ENCODE data around the gene TMEM131.
"Not testable (repeated sequence)": the region's sequence is repeated elsewhere in the genome, so short reads cannot be mapped to it uniquely, and the experiment has no call there.

TMEM131 gene

DNA sequence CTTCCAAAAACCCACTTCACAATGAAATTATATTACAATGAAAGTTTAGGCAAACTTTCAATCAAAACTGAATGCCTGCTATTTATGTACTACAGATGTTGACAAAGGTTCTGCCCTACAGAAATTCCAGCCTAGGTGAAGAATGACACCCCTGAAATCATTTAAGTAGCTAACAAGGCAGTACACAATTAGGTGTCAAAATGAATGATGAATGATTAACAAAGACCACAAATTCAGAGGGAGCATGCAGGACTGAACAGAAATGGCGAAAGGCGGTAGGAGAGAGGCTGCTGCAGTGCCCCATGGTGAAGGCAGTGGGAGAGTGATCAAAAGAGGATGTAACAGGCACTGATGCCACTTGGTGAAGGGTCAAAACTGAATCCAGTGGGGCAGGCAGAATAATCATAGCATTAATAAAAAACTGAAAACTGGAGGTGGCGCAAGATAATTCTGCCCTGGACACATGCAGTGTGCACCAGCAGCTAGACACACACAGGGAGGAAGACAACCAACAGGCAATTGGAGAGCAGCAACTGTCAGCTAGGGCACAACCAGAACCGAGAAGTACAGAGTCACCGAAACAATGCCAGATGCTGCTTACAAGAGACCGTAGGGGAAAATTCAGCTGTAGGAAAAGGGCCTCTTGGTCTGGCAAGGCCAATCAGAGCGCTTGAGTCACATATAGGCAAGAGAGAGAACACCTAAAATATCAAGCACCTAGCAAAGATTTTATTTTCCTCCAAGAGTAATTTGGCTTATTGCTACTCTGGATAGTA is 4.5 kb downstream of the TMEM131 start:
- DNase-seq = no peak

DNA sequence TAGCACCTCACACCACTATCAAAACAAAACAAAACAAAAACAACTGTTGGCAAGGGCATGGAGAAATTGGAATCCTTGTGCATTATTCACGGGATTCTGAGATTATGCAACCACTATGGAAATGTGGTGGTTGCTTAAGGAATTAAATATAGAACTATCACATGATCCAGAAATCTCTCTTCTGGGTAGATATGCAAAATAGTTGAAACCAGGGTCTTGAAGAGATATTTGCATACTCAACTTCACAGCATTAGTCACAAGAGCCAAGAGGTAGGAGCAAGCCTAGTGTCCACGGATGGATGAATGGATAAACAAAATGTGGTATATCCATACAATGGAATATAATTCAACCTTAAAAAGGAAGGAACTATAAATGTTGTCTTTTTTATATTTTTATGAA is 7.0 kb downstream of the TMEM131 start:
- no peak for DNase-seq

DNA sequence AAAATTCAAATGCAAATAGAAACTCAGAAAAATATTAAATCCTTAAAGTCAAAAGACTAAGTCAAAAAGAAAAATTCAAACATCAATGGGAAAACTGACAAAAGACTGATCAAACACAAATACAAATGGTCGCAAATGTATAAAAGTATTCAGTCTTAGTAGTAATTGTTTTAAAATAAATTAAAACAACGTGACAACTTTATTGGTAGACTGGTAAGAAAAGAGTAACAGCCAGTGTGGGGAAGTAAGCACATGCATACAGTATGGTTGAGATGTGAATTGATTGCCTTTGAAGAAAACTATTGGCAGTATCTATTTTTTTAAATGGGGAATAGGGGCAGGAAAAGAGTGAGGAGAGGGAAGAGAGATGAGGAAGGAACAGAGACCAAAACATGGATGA is 9.8 kb downstream of the TMEM131 start:
- no peak for DNase-seq

DNA sequence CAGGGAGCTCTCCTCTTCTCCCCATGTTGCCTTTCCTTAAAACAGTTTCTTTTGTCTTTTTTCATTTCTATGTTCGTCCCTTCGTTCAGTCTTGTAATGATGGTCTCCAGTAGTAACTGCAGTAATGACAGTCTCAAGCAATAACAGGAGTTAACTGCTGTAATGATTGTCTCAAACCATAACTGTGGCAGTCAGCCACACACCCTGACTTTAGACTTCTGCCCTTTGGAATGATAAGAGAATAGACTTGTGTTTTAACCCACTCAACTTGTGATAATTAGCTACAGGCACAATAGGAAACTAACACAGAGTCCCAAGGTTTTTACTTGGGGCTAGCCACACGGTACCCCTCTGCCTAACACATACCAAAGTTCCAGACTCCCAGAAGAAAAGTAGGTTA is 12.1 kb downstream of the TMEM131 start:
- no peak for DNase-seq

DNA sequence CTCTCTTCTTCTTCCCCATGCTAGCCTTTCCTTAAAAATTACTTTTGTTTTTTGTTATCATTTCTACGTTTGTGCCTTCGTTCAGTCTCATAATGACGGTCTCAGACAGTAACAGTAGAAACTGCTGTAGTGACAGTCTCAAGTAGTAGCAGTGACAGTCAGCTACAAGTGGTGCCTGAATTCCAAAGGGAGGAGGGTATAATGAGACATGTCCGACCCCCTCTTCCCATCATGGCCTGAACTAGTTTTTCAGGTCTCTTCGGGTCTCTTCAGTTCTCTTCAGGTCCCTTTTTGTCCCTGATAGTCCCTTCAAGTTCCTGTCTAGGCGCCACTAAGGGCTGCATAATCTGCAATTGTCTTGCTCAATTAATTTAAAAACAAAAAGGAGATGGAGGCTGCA is 12.6 kb downstream of the TMEM131 start:
- no peak for DNase-seq

DNA sequence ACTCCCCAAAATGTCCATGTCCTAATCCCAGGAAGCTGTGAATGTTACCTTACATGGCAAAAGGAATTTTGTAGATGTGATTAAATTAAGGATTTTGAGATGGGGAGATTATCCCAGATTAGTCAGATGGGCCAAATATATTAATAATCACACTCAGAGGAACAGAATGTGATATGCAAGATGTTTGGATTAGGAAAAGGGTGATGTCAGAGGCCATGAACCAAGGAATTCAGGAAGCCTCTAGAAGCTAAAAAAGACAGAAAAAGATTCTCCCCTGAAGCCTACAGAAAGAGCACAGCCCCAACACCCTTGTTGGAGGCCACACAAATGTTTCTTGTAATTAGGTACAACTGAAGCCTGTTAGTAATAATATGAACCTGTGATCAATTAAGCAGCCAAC is 13.1 kb downstream of the TMEM131 start:
- DNase-seq = no peak

DNA sequence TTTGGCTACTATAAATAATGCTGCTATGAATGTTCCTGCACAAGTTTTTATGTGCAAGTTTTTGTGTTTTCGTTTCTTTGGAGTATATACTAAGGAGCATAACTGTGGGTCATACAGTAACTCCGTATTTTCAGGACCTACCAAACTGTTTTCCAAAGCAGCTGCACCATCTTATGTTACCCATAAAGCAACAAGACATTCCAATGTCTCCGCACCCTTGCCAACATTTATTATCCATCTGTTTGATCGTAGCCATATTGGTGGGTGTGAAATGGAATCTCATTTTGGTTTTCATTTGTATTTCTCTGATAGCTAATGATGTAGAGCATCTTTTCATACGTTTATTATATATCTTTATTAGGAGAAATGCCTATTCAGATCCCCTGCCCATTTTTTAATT is 13.8 kb downstream of the TMEM131 start:
- no peak for DNase-seq

DNA sequence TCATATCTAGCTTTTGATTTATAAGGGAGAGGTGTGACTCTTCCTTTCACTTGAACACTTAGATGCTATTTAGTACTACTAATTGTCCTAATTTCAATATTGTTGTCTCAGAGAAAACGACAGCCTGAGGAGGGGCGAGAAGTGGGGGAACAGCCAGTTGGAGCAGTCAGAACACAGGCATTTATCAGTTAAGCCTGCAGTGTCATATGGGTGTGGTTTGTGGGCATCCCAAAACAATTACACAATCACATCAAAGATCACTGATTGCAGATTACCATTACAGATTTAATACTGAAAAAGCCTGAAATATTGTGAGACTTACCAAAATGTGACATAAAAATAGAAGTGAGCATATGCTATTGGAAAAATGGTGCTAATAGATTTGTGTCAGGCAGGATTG is 15.8 kb downstream of the TMEM131 start:
- no peak for DNase-seq

DNA sequence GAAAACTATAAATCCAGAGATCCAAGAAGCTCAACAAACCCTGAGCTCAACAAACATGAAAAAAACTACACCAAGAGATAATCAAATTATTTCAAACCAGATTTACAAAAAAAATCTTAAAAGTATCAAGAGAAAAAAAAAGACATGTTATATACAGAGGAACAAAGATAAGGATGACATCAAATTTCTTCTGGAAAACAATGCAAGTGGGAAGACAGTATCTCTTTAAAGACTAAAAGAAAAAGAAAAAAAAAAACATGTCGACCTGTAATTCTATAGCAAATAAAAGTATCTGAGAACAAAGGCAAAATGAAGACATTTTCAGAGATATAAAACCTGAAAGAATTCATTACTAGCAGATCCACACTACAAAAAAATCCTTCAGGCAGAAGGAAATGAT is 21.3 kb downstream of the TMEM131 start:
- DNase-seq = no peak

DNA sequence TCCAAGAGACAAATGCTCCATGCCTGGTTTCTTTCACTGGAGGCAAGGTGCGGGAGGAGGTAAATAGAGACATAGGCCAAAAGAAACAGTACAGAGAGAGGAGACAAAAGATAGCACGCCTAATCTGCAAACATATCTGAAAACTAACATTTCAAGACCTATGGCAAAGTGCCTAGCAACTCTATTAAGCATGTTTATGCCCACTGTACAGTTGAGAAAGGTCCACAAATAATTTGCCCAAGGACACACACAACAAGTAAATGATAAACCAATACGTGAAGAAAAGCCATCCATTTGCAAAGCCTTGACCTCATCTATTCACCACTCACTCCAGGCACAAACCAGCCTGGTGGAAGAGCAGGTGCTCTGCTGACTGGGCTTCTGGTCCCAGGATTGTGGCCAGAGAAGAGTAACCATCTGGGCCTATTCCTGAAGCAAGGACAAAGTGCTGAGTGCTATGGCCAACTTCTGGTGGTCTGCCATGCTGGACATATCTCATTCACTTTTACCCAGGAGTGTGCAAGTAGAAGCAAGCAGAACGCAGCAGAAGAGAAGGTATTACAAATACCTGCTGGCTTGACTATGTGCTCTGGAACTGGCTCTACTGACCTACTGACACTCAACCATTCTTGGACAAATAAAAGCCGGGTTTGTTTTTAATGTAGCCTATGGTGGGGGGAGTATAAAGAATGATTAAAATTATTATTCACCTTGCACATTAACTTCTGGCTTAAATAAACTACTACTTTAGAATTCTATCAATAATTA is 25.3 kb downstream of the TMEM131 start:
- DNase-seq = no peak

DNA sequence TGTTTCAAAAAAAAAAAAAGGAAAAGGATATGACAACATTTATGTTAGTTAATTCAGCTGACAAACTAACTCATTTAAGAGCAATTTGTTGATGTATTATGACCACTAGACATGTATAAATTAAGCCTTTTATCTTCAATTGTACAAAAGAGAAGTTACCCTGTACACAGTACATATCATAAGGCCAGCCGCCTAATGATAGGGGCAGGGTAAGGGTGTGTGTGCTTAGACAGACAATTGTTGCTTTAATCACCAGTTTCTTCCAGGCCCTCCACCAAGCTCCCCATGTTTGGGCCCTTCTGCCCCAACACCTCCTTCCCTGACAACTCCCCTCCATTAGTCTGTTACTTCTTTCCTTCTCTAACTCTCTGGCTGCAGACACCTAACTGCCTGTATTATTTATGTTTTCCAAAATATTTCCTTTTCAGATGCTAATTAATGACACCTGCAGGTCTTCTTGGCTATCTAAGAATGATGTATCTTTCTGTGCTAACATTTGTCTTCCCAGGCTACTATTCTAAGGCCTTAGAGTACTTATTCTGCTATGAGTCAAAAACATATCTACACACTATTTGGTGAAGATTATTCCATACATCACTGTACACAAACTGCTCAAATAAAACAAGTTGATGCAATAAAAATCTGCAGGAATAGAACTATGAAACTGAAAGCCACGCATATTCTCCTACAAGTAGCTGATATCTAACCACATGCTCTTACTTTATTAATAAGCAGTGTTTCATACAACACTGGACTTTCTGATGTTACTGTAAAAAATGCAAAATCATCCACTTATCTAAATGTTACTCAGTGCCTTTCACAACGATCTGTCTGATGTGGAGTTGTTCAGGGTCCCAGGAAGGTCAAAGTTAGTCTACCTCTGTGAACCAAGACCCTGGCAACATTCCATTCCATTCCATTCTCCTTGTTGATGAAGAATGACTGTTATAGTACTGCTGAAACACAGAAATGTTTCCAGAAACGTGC is 26.4 kb downstream of the TMEM131 start:
- no peak for DNase-seq

DNA sequence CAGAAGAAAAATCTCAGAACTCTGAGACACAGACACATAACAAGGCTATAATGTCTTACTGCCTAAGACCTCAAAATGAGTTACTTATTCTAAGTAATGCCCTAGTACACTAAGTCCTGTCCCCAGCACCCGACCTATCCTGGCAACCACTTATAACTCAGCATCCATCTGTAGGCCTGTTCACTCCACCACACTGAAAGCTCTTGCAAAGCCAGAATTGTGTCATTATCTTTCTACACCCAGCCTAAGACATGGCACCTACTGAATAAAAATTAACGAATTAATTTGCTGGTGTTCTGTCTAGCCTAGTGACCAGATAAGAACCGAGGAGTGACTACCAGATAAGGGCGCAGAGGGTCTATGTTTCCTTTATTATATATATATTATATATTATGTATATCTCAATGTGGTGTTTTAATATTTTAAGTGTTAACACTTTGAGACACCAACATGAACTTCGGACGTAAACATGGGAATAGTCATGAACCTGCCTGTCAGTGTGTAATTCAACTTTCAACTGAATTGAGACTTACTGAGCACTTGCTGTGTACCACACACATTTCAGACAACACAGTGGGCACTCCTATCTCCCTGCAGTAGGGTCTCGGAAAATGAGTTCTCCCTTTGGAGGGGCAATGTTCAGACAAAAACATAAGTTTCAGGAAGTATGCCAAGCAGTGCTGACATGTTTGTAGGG is 27.7 kb downstream of the TMEM131 start:
- DNase-seq = no peak

DNA sequence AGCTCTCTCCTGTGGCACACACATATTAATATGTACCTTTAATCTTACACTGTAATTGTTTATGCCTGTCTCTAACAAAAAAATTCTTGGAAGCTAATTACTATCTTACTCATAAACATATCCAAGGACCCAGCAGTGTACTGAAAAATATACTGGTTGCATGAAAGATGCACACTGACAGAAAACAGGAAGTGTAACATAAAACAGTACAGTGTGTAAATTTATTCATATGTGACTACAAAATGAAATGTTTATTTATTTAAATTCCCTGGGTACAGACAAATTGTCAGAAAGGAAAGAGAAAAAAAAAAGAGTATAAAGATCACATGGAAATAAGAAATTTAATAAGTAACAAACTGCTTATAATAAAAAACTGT is 28.5 kb downstream of the TMEM131 start:
- no peak for DNase-seq

DNA sequence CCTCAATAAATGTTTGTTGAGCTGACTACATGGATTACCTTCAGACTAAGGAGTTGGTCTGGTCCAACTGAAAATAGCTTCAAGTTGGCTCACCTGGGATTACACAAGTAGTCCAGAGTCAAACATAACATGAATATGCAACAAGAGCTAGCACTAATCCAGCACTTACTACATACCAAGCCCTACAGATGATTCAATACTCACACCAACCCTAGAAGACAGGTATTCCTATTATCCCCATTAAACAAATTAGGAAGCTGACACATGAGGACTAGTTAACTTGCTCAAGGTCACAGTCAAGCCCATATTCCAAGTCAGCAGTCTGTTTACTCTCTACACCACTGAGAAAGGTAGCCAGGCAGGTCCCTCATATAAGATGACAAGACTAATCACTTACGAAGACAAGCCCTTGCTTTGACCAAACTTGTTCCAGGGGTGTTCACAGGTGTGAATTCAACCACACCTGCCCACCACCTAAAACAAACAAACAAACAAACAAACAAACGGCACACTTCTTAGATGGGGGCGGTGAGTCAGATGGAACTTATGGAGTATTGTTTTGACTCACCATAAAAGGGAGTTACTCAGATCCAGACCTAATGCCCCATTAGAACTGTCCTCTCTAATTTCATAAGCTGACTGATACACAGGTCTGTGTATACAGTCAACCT is 29.1 kb downstream of the TMEM131 start:
- no peak for DNase-seq

DNA sequence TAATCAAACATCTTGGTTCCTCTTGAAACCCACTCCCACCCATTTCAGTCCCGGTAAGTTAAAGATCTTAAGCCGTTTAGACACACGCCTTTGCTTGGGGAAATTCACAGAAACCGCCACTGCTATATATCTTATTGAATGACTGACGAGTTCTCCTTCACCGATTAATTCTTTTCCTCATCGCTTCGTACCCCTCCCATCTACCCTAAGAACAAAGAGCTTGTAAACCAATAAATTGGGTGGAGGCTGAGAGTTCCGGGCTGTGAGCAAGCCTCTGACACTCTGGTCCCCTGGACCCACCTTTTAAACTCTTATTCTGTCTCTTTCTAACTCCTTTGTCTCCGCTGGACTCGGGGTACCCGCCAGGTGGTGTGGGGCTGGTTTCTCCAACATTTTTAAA is 30.6 kb downstream of the TMEM131 start:
- DNase-seq = no peak

DNA sequence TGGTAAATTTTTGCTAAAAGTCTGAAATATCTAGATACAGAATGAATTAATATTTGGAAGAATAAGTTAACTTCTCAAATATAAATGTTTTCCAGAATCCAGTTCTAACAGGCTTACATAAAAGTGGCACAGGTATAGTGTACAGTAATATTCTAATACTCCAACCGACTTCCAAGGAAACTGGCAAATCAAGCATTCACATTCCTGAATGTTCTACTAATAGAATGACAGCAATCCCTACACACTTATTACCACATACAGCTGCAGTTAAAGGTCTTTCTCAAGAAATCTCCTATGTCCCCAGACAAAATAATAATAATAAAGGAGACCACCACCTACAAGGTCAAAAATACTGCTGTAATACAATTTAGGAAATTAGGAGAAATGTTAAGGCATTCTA is 31.9 kb downstream of the TMEM131 start:
- no peak for DNase-seq

DNA sequence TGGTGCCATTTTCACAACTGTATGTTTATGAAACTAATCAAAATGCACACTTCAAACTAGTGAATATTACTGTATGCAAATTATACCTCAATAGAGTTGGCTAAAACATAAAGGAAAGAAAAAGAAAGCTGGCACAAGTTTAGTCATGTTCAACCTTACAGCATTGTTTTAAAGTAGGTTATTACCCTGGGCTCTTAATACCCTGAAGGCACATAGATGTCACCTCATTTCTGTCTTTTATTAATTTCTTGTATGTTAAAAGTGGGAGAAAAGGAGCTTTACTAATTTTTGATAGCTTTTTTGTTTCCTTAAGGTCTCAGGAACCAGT is 32.7 kb downstream of the TMEM131 start:
- DNase-seq = no peak

DNA sequence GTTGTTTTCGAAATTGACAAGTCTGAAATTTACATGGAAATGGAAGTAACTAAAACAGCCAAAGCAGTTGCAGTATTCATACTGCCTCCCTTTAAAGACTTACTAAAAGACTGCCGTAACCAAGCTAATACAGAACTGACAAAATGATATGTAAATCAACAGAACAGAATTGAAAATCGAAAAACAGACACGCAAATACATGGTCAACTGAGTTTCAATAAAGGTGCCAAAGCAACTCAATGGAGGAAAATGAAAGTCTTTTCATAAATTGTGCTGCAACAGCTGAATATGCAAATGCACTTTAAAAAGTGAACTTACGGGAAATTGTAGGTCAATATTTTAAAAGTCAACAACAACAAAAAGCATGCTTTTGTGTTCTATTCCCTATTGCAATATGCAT is 34.2 kb downstream of the TMEM131 start:
- no peak for DNase-seq

DNA sequence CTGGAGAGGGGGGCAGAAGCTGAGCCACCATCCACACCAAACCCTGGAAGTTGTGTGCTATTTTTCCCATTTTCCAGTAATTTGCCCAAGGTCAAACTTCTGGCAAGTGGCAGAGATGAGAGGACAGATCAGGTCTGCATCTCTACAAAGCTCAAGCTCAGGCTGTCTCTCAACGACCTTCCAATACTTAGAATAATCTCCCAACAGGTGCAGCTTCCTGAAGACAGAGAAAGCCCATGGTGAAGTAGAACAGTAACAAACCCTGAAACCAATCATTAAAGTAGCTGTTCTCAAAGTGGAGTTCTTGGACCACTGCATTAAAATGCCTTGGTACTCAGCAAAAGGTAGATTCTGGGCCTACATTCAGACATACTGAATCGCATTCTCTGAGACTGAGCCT is 37.6 kb downstream of the TMEM131 start:
- DNase-seq = no peak

DNA sequence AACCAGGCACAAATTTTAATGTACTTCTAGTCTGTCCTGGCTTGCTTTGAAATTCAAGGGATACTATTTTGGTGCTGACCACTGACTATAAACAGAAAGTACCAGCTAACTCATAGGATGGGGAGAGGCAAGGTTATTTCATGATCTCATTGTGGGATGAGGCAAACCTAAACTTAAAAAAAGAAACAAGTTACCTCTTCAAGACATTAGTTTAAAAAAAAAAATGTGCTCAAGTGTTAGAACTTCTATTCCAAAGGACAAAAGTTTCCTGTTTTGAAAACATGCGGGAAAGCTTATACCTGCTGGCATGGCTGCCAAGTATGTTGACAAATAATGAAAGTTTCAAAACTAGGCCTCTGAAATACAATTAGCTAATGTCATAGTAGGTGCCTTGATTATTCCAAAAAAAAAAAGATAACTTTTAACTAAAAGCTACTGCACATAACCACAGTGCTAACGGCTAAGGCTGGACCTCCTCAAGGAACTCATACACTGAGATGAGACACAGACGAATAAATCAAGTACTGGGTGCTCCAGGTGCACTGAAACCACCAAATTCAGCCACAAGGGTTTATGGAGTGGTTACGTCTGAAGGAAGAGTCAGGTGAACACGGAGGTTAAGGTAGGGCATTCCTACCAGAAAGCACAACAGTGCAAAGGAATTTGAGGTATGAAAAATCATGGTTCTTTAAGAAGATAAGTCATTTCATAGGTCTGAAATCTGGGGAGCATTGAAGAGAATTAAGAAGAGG is 38.1 kb downstream of the TMEM131 start:
- DNase-seq = no peak

DNA sequence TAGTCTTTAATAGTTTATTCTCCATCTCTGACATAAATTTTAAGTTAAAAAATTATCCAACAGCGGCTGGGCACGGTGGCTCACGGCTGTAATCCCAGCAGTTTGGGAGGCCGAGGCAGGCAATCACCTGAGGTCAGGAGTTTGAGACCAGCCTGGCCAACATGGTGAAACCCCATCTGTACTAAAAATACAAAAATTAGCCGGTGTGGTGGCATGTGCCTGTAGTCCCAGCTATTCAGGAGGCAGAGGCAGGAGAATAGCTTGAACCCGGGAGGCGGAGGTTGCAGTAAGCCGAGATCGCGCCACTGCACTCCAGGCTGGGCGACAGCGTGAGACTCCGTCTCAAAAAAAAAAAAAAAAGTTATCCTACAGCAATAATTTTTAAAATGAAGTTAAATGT is 39.0 kb downstream of the TMEM131 start:
- not testable (repeated sequence) for DNase-seq

DNA sequence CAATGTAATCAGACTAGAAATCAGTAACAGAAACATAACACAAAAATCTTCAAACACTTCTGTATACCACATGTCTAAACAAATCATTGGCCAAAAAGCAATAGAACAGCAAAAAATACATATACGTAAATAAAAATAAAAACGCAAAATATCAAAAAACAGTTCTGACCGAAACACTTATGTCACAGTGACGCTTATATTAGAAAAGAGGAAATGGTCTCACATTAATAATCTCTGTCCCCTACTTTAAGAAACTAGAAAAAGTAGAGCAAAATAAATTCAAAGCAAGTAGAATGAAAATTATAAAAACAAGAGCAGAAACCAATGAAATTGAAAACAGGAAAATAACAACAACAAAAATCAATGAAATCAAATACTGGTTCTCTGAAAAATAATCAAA is 41.9 kb downstream of the TMEM131 start:
- DNase-seq = no peak

All from CD4-positive, alpha-beta T cell treated with Interleukin-4 for 4 hours (primary cell).